CD4-positive, alpha-beta memory T cell (primary cell): ENCODE data around the gene TREML2. TPM values are rescaled to one million over a fixed set of nuclear protein-coding genes. Genes with fewer than 3 reads are reported as not detected.

ENCODE experiments used
- CTCF ChIA-PET: fragments of 350-600 bp; sonication (Branson Sonifier 250); formaldehyde crosslinking; loops from one replicate; lab custom pipeline; 2021; ENCODE audit warnings: inconsistent platforms; ENCODE audit not compliant: partially characterized antibody; lab: Charles Lee
- POLR2A ChIA-PET: fragments of 350-600 bp; sonication (Branson Sonifier 250); formaldehyde crosslinking; loops from one replicate; lab custom pipeline; 2021; ENCODE audit not compliant: partially characterized antibody; lab: Charles Lee
- DNase-seq, 5 donors: peaks; one replicate each; pipeline versions ENCODE4 v3.0.0 to v3.0.0-alpha.2; 2020 to 2022; ENCODE audit warnings: mixed read lengths in 1 of 5
- H3K27ac ChIP-seq: one replicate; pipeline ENCODE4 v1.7.0; 2013; ENCODE audit warnings: low read depth, low read length
- H3K27me3 ChIP-seq: 2 replicates; pipeline ENCODE4 v1.7.0; 2013; ENCODE audit warnings: mild to moderate bottlenecking, low read length, moderate library complexity; ENCODE audit not compliant: insufficient read depth
- H3K36me3 ChIP-seq: 2 replicates; pipeline ENCODE4 v1.7.0; 2013; ENCODE audit warnings: mild to moderate bottlenecking, low read length, moderate library complexity; ENCODE audit not compliant: insufficient read depth
- H3K4me1 ChIP-seq: 2 replicates; pipeline ENCODE4 v1.7.0; 2013; ENCODE audit warnings: mild to moderate bottlenecking, low read length, moderate library complexity; ENCODE audit not compliant: insufficient read depth
- H3K4me3 ChIP-seq, 2 donors: one replicate each; pipeline ENCODE4 v1.7.0; 2013; ENCODE audit warnings: low read length in 2 of 2, mild to moderate bottlenecking in 1 of 2
- H3K9me3 ChIP-seq, 2 donors: one replicate each; pipeline ENCODE4 v1.7.0; 2013; ENCODE audit warnings: low read length in 2 of 2, control low read depth in 1 of 2; ENCODE audit not compliant: control insufficient read depth in 1 of 2
- H3K27ac Mint-ChIP-seq, 7 donors: one replicate each; pipeline ENCODE4 v1.8.0; 2020 to 2021; ENCODE audit warnings: mixed read lengths in 7 of 7, mild to moderate bottlenecking in 6 of 7, inconsistent platforms in 3 of 7, moderate library complexity in 3 of 7
- H3K27me3 Mint-ChIP-seq, 2 donors: one replicate each; pipeline ENCODE4 v1.8.0; 2020 to 2021; ENCODE audit warnings: mixed read lengths in 2 of 2
- H3K36me3 Mint-ChIP-seq, 2 donors: one replicate each; pipeline ENCODE4 v1.8.0; 2020 to 2021; ENCODE audit warnings: mixed read lengths in 2 of 2, inconsistent platforms in 1 of 2, mild to moderate bottlenecking in 1 of 2
- H3K4me1 Mint-ChIP-seq, 4 donors: one replicate each; pipeline ENCODE4 v1.8.0; 2020 to 2021; ENCODE audit warnings: mixed read lengths in 4 of 4, mild to moderate bottlenecking in 1 of 4
- H3K4me3 Mint-ChIP-seq, 8 donors: one replicate each; pipeline ENCODE4 v1.8.0; 2020 to 2021; ENCODE audit warnings: mixed read lengths in 8 of 8, mild to moderate bottlenecking in 7 of 8, moderate library complexity in 6 of 8, inconsistent platforms in 3 of 8
- H3K9me3 Mint-ChIP-seq, 8 donors: one replicate each; pipeline ENCODE4 v1.8.0; 2020 to 2021; ENCODE audit warnings: mixed read lengths in 8 of 8, mild to moderate bottlenecking in 5 of 8, inconsistent platforms in 3 of 8, moderate library complexity in 1 of 8
- intact Hi-C: fragments of 100-400 bp; cut with micrococcal nuclease; formaldehyde crosslinking; loops from one replicate; pipeline ENCODE4 v1.15.1; 2023
- polyA plus RNA-seq, 2 donors: library from polyadenylated mRNA; unstranded; fragments of 300-500 nt; fragmentation: Illumina TruSeq; gene quantifications; one replicate each; pipeline ENCODE4 v1.2.3, GENCODE V29; 2021
- total RNA-seq, 2 experiments: library from RNA; stranded (reverse); gene quantifications; one replicate each; pipeline ENCODE4 v1.2.3, GENCODE V29; 2021

Gene TREML2
- total and polyA plus RNA-seq, 4 experiments from 2014 or later, result 0.35 to 4.8 (median 0.98) TPM

- no peak overlapping the region for H3K27ac ChIP-seq
- intact Hi-C loops, result no loop called here
- H3K4me1 ChIP-seq, result peaks cover 7% of the 10 kb centered on the region
- POLR2A ChIA-PET, result interaction anchor here (0.5 kb wide), 1 partner anchor 58 kb away, joined by 3 read pairs; no protein-coding TSS in a partner anchor
- DNase-seq, result no peak
- H3K27me3 ChIP-seq, result no peaks in the 10 kb centered on the region
- no peaks in the 10 kb centered on the region for H3K36me3 ChIP-seq
- Mint-ChIP-seq H3K4me1 (peaks cover 5 to 9% (median 7%) of the 10 kb centered on the region in 4 donors), H3K9me3 (peaks cover 0 to 2% (median 0%) of the 10 kb centered on the region in 8 donors), H3K4me3 (no peak overlapping the region), H3K27ac (no peak overlapping the region), H3K36me3 (no peaks in the 10 kb centered on the region), H3K27me3 (peaks cover 8 to 9% of the 10 kb centered on the region in 2 donors)
- no peaks in the 10 kb centered on the region for H3K9me3 ChIP-seq
- no peak overlapping the region for H3K4me3 ChIP-seq
- CTCF ChIA-PET, result no interaction called here
Observed at GRCh38 chr6:41177695-41178094, 23.3 kb downstream of the TREML2 start.

- H3K4me1 Mint-ChIP-seq, result peaks cover 4 to 7% (median 6%) of the 10 kb centered on the region in 4 donors
- no peaks in the 10 kb centered on the region for H3K36me3 Mint-ChIP-seq
- H3K9me3 Mint-ChIP-seq, result peaks cover 0 to 2% (median 0%) of the 10 kb centered on the region in 8 donors
- Histone ChIP-seq H3K9me3 (no peaks in the 10 kb centered on the region), H3K27ac (no peak overlapping the region), H3K4me3 (no peak overlapping the region), H3K4me1 (peaks cover 7% of the 10 kb centered on the region), H3K27me3 (no peaks in the 10 kb centered on the region), H3K36me3 (no peaks in the 10 kb centered on the region)
- DNase-seq, result no peak
- peak overlapping the region in 1 of 7 donors; percentile 26 for H3K27ac Mint-ChIP-seq
- no peak overlapping the region for H3K4me3 Mint-ChIP-seq
- CTCF ChIA-PET, result interaction anchor here (1.1 kb wide), 1 partner anchor 9 kb away, joined by 4 read pairs; no protein-coding TSS in a partner anchor
- POLR2A ChIA-PET, result interaction anchor here (0.5 kb wide), 1 partner anchor 58 kb away, joined by 3 read pairs; no protein-coding TSS in a partner anchor
- H3K27me3 Mint-ChIP-seq, result peaks cover 8 to 9% of the 10 kb centered on the region in 2 donors
- intact Hi-C loops, result no loop called here
Observed at GRCh38 chr6:41177287-41177686, 23.7 kb downstream of the TREML2 start.

GRCh38 chr6:41176189-41176588 is 24.8 kb downstream of the TREML2 start:
- peaks cover 8 to 9% of the 10 kb centered on the region in 2 donors for H3K27me3 Mint-ChIP-seq
- Histone ChIP-seq H3K4me1 (no peaks in the 10 kb centered on the region), H3K27ac (no peak overlapping the region), H3K9me3 (no peaks in the 10 kb centered on the region), H3K4me3 (no peak overlapping the region), H3K36me3 (no peaks in the 10 kb centered on the region), H3K27me3 (no peaks in the 10 kb centered on the region)
- no peak overlapping the region for H3K4me3 Mint-ChIP-seq
- no peak for DNase-seq
- ChIA-PET CTCF (interaction anchor here (0.9 to 1.1 kb wide), 2 partner anchors 8 to 10 kb away, joined by 3 to 4 read pairs; no protein-coding TSS in a partner anchor), POLR2A (no interaction called here)
- intact Hi-C loops, result no loop called here
- no peak overlapping the region for H3K27ac Mint-ChIP-seq
- H3K36me3 Mint-ChIP-seq, result no peaks in the 10 kb centered on the region
- H3K9me3 Mint-ChIP-seq, result peaks cover 0 to 2% (median 0%) of the 10 kb centered on the region in 8 donors
- H3K4me1 Mint-ChIP-seq, result no peaks in the 10 kb centered on the region

GRCh38 chr6:41175084-41175483 is 25.9 kb downstream of the TREML2 start:
- Mint-ChIP-seq H3K27me3 (peaks cover 8 to 9% of the 10 kb centered on the region in 2 donors), H3K36me3 (no peaks in the 10 kb centered on the region), H3K9me3 (peaks cover 0 to 2% (median 0%) of the 10 kb centered on the region in 8 donors), H3K4me3 (no peak overlapping the region), H3K27ac (no peak overlapping the region), H3K4me1 (peaks cover 0 to 3% (median 0%) of the 10 kb centered on the region in 4 donors)
- no peak for DNase-seq
- POLR2A ChIA-PET, result no interaction called here
- Histone ChIP-seq H3K9me3 (no peaks in the 10 kb centered on the region), H3K27ac (no peak overlapping the region), H3K4me3 (no peak overlapping the region), H3K27me3 (no peaks in the 10 kb centered on the region), H3K36me3 (no peaks in the 10 kb centered on the region), H3K4me1 (no peaks in the 10 kb centered on the region)
- CTCF ChIA-PET, result no interaction called here
- intact Hi-C loops, result no loop called here

GRCh38 chr6:41174610-41175009 is 26.3 kb downstream of the TREML2 start:
- H3K4me3 Mint-ChIP-seq, result no peak overlapping the region
- peaks cover 8 to 9% of the 10 kb centered on the region in 2 donors for H3K27me3 Mint-ChIP-seq
- no peaks in the 10 kb centered on the region for H3K27me3 ChIP-seq
- no peak for DNase-seq
- H3K27ac ChIP-seq, result no peak overlapping the region
- no peak overlapping the region for H3K27ac Mint-ChIP-seq
- POLR2A ChIA-PET, result no interaction called here
- no peak overlapping the region for H3K4me3 ChIP-seq
- H3K36me3 ChIP-seq, result no peaks in the 10 kb centered on the region
- CTCF ChIA-PET, result no interaction called here
- peaks cover 0 to 3% (median 0%) of the 10 kb centered on the region in 4 donors for H3K4me1 Mint-ChIP-seq
- H3K9me3 ChIP-seq, result no peaks in the 10 kb centered on the region
- H3K9me3 Mint-ChIP-seq, result peaks cover 0 to 2% (median 0%) of the 10 kb centered on the region in 8 donors
- H3K36me3 Mint-ChIP-seq, result no peaks in the 10 kb centered on the region
- H3K4me1 ChIP-seq, result no peaks in the 10 kb centered on the region
- intact Hi-C loops, result no loop called here

- H3K36me3 Mint-ChIP-seq, result no peaks in the 10 kb centered on the region
- Histone ChIP-seq H3K9me3 (no peaks in the 10 kb centered on the region), H3K4me1 (no peaks in the 10 kb centered on the region), H3K36me3 (no peaks in the 10 kb centered on the region), H3K27ac (no peak overlapping the region), H3K27me3 (no peaks in the 10 kb centered on the region), H3K4me3 (no peak overlapping the region)
- DNase-seq, result no peak
- H3K4me3 Mint-ChIP-seq, result no peak overlapping the region
- peaks cover 0 to 2% (median 0%) of the 10 kb centered on the region in 8 donors for H3K9me3 Mint-ChIP-seq
- POLR2A ChIA-PET, result no interaction called here
- intact Hi-C loops, result no loop called here
- H3K27me3 Mint-ChIP-seq, result peaks cover 1 to 5% of the 10 kb centered on the region in 2 donors
- H3K4me1 Mint-ChIP-seq, result peaks cover 0 to 3% (median 0%) of the 10 kb centered on the region in 4 donors
- CTCF ChIA-PET, result interaction anchor here (5.6 kb wide), 1 partner anchor 10 kb away, joined by 37 read pairs; no protein-coding TSS in a partner anchor
- no peak overlapping the region for H3K27ac Mint-ChIP-seq
Observed at GRCh38 chr6:41171908-41172307, 29.0 kb downstream of the TREML2 start.

- H3K4me3 Mint-ChIP-seq, result no peak overlapping the region
- Histone ChIP-seq H3K9me3 (no peaks in the 10 kb centered on the region), H3K27me3 (no peaks in the 10 kb centered on the region), H3K4me1 (no peaks in the 10 kb centered on the region), H3K4me3 (no peak overlapping the region), H3K27ac (no peak overlapping the region), H3K36me3 (no peaks in the 10 kb centered on the region)
- no peaks in the 10 kb centered on the region for H3K9me3 Mint-ChIP-seq
- H3K4me1 Mint-ChIP-seq, result peaks cover 0 to 3% (median 0%) of the 10 kb centered on the region in 4 donors
- DNase-seq, result no peak
- H3K36me3 Mint-ChIP-seq, result no peaks in the 10 kb centered on the region
- peaks cover 1 to 5% of the 10 kb centered on the region in 2 donors for H3K27me3 Mint-ChIP-seq
- H3K27ac Mint-ChIP-seq, result no peak overlapping the region
- POLR2A ChIA-PET, result no interaction called here
- intact Hi-C loops, result no loop called here
- CTCF ChIA-PET, result interaction anchor here (1.0 to 5.6 kb wide), 2 partner anchors 12 to 30 kb away, joined by 3 to 37 read pairs; partner anchors contain the start of gene TREML2
Observed at GRCh38 chr6:41170547-41171160, 30.3 kb downstream of the TREML2 start.
